ENCODE measurements around the gene TRIM43B.
"Not testable (repeated sequence)": the region's sequence is repeated elsewhere in the genome, so short reads cannot be mapped to it uniquely, and the experiment has no call there.

TRIM43B gene

DNA sequence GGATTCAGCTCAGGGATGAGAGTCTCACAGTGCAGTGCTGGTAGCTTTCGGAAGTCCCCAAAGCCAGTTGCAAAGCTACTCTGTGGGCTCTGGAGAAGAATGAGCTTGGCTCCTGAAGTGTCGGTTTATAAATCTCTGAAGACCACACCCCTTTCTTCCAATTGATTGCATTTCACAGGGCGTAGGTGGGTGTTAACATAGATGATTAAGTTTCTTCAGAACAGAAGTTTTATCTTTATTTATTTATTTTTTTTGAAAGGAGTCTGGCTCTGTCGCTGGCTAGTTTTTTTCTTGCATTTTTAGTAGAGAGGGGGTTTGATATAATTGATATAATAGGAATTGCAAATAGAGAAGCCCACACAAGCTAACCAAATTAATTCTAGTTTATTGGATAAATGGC, at the start of gene TRIM43B:
Gene TRIM43B (minus strand): TSS at position 101 of the 400 bp plus-strand sequence. CDS start 2,040 bp downstream, outside the sequence.
- in situ Hi-C loops (cut with HindIII; ENCODE audit: low pct_ligation_motif_present, low sequenced_read_pairs); H3K4me3 ChIP-seq (ENCODE audit: low read depth, low read length); H3K27ac ChIP-seq; DNase-seq; H3K36me3 ChIP-seq (replicated peaks); H3K27me3 ChIP-seq (replicated peaks): not testable (repeated sequence)

DNA sequence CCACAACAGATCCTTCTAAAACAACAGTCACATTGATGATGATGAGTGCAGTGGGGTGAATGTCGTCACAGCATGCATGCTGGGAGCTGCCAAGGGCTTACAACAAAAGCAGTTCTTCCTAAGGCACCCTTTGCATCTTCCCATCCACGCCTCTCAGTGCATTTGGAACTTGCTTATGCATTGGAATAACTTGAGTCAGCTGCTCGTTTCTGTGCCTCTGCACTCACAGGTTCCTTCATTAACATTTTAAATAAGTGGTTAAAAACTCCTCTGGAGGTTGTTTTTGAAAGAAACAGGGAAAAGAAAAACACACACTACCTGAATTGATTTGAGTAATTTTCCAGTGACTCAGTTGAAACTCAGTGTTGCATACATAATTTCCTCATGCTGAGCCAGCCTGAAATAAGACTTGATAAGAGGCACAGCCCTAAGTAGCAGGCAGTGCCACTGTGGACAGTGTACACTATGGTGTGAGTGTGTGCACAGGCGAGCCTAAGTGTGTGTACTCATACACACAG, 46.8 kb upstream of the TRIM43B start:
- H3K27me3 ChIP-seq (replicated peaks) = no peaks in the 10 kb centered on the region
- no peak overlapping the region for H3K27ac ChIP-seq
- no peak for DNase-seq
- in situ Hi-C loops (cut with HindIII; ENCODE audit: low pct_ligation_motif_present, low sequenced_read_pairs) = no loop called here
- no peaks in the 10 kb centered on the region for H3K36me3 ChIP-seq (replicated peaks)
- H3K4me3 ChIP-seq (ENCODE audit: low read depth, low read length) = no peak overlapping the region
- TF ChIP-seq, protein P1, sequence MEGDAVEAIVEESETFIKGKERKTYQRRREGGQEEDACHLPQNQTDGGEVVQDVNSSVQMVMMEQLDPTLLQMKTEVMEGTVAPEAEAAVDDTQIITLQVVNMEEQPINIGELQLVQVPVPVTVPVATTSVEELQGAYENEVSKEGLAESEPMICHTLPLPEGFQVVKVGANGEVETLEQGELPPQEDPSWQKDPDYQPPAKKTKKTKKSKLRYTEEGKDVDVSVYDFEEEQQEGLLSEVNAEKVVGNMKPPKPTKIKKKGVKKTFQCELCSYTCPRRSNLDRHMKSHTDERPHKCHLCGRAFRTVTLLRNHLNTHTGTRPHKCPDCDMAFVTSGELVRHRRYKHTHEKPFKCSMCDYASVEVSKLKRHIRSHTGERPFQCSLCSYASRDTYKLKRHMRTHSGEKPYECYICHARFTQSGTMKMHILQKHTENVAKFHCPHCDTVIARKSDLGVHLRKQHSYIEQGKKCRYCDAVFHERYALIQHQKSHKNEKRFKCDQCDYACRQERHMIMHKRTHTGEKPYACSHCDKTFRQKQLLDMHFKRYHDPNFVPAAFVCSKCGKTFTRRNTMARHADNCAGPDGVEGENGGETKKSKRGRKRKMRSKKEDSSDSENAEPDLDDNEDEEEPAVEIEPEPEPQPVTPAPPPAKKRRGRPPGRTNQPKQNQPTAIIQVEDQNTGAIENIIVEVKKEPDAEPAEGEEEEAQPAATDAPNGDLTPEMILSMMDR (IDR thresholded peaks at IDR 0.05; ENCODE audit: low read depth, low read length, missing control alignments) = no peak

DNA sequence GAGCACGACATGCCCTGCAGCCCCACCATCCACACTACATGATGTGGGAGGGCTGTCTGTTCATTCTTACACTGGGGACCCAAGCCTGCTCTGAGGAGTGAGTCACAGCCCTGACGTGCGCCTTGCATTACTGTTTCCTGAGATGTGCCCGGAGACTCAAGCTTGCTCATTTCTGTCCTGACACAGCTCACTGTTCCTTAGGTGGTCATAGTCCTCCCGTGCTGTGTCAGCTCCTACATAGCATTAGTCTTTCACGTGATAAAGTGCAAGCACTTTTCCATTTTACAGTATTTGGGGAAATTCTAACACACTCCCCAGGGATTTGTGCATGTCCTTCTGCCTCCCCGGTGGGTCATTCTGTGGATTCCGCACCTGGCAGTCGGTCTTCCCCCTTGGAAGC, 46.2 kb upstream of the TRIM43B start:
- Histone ChIP-seq H3K27me3 (replicated peaks) (no peaks in the 10 kb centered on the region), H3K27ac (no peak overlapping the region), H3K4me3 (ENCODE audit: low read depth, low read length) (no peak overlapping the region), H3K36me3 (replicated peaks) (no peaks in the 10 kb centered on the region)
- in situ Hi-C loops (cut with HindIII; ENCODE audit: low pct_ligation_motif_present, low sequenced_read_pairs) = no loop called here
- TF ChIP-seq, protein P1 (IDR thresholded peaks at IDR 0.05; ENCODE audit: low read depth, low read length, missing control alignments) = no peak
- DNase-seq = peak; percentile 83

DNA sequence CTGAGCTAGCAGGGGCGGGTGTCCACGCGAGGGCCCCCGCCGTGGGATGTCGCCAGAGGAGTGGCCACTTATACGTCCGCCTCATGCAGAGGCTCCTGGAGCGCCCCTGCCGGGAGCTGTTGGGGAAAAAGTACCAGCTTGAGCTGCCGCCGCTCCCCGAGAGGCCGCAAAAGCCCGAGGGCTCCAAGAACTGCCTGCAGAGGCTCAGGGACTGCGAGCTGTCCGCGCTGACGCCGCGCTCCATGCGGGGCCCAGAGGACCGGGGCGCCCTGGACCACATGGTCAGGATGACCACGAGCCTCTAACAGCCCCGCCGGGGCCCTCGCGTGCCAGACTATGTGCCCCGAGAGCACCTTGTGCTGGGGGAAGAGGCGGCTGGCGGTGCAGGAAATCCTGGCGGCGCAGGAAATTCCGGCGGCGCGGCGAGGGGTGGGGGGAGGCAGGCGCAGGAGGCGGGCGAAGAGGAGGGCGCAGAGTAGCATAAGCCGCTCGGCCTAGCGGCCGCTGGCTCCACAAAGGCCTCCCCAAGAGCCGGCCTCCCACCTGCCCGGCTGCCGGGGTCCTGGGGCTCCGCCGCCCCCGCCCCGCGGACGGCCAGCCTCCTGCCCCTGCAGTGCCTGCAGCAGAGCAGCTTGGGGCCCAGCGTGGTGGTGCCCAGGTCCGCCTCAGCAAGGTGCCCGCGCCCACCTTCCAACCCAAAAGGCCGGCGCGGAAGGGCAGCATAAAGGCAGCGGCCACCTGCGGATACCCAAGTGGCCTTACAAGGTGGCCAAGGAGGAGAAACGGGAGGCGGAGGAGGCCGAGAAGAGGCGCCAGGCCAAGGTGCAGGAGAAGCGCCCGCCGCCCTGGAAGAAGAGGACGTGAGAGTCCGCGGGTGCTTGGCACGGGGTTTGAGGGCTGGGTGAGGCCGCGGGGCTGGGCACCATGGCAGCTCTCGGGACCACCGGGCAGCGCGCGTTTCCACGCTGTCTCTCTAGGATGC, 42.1 kb upstream of the TRIM43B start:
- TF ChIP-seq, protein P1 (IDR thresholded peaks at IDR 0.05; ENCODE audit: low read depth, low read length, missing control alignments) = peak; percentile 59
- no peaks in the 10 kb centered on the region for H3K27me3 ChIP-seq (replicated peaks)
- peak overlapping the region; percentile 75 for H3K4me3 ChIP-seq (ENCODE audit: low read depth, low read length)
- in situ Hi-C loops (cut with HindIII; ENCODE audit: low pct_ligation_motif_present, low sequenced_read_pairs) = no loop called here
- DNase-seq = peak; percentile 63
- H3K27ac ChIP-seq = peak overlapping the region; percentile 54
- H3K36me3 ChIP-seq (replicated peaks) = no peaks in the 10 kb centered on the region

DNA sequence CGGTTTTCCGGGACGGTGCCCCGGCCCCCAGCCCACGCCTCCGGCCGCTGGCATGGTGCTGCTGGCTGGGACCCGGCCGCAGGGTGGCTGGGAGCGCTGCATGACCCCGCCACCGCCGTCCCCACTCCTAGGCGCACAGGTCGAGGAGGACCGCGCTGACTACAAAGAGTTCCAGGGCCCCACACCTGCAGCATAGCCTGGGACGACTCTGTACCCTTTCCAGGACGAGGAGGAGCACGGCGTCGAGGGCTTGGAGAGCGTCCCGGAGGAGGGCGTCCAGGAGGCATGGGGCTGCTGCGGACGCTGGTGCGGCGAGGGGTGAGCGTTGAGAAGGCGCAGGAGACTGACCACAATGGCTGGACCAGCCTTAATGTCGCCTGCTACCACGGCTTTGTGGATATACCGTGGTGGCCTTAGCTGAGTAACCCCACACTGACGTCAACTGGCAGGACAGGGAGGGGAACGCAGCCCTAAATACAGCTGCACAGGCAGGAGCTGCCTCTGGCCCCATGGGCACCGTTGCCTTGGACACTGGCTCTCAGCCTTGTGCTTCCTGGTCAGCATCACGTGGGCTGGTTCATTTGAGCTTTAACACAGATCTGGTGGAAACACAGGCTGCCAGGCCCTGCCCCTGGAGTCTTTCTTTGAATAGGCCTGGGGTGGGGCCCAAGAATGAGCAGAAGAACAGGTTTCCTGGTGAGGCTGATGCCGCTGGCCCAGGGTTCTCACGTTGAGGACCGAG, 40.9 kb upstream of the TRIM43B start:
- Histone ChIP-seq H3K36me3 (replicated peaks) (no peaks in the 10 kb centered on the region), H3K27me3 (replicated peaks) (no peaks in the 10 kb centered on the region), H3K4me3 (ENCODE audit: low read depth, low read length) (peak overlapping the region; percentile 75), H3K27ac (no peak overlapping the region)
- TF ChIP-seq, protein P1 (IDR thresholded peaks at IDR 0.05; ENCODE audit: low read depth, low read length, missing control alignments) = no peak
- in situ Hi-C loops (cut with HindIII; ENCODE audit: low pct_ligation_motif_present, low sequenced_read_pairs) = no loop called here
- no peak for DNase-seq

DNA sequence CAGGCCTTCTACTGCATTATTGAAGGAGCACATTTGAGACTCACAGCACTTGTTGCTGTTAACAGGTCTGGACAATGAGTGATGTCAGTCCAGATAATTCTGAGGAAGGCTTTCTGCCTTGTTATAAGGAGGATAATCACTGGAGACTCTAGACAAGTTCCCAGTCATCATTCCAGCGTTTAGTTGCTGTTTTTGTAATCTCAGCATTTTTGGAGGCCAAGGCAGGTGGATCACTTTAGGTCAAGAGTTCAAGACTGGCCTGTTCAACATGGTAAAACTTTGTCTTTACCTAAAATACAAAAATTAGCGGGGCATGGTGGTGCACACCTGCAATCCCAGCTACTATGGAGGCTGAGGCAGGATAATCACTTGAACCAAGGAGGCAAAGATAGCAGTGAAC, 39.6 kb upstream of the TRIM43B start:
- in situ Hi-C loops (cut with HindIII; ENCODE audit: low pct_ligation_motif_present, low sequenced_read_pairs) = no loop called here
- H3K27ac ChIP-seq = no peak overlapping the region
- no peak for DNase-seq
- H3K27me3 ChIP-seq (replicated peaks) = no peaks in the 10 kb centered on the region
- TF ChIP-seq, protein P1 (IDR thresholded peaks at IDR 0.05; ENCODE audit: low read depth, low read length, missing control alignments) = no peak
- H3K4me3 ChIP-seq (ENCODE audit: low read depth, low read length) = no peak overlapping the region
- no peaks in the 10 kb centered on the region for H3K36me3 ChIP-seq (replicated peaks)
